T47D (cell line): ENCODE data around the gene TUBA4B.

Source experiments
- DNase-seq, 2 experiments: peaks; one replicate each; pipeline versions ENCODE4 v3.0.0 to v3.0.0-alpha.2; 2011 to 2012; ENCODE audit warnings: low read depth in 1 of 2, low spot score in 1 of 2
- JUND ChIP-seq: IDR thresholded peaks from 2 replicates; pipeline ENCODE4 v1.6.1; 2012; ENCODE audit warnings: low read depth
- in situ Hi-C: cut with HindIII; loops from 2 replicates; pipeline ENCODE4 v1.10.0; 2016; ENCODE audit warnings: low sequenced_read_pairs, low pct_unique_long_range_greater_than_20kb

The TUBA4B gene

GRCh38 chr2:219210886-219211362 is 42.1 kb upstream of the TUBA4B start:
- no peak for DNase-seq
- TF ChIP-seq JUND: no peak
- in situ Hi-C loops: no loop called here

GRCh38 chr2:219213026-219213415 is 40.0 kb upstream of the TUBA4B start:
- no peak for DNase-seq
- TF ChIP-seq JUND: no peak
- in situ Hi-C loops: no loop called here

- DNase-seq: no peak
- TF ChIP-seq JUND: no peak
- in situ Hi-C loops: no loop called here
Observed at GRCh38 chr2:219213486-219214071, 39.5 kb upstream of the TUBA4B start.

- no peak for DNase-seq
- no peak for TF ChIP-seq JUND
- in situ Hi-C loops: no loop called here
Observed at GRCh38 chr2:219214141-219214540, 38.9 kb upstream of the TUBA4B start.

GRCh38 chr2:219214786-219215185 is 38.3 kb upstream of the TUBA4B start:
- in situ Hi-C loops: no loop called here
- DNase-seq: no peak
- TF ChIP-seq JUND: no peak

- TF ChIP-seq JUND: no peak
- in situ Hi-C loops: no loop called here
- DNase-seq: no peak
Observed at GRCh38 chr2:219215871-219216534, 37.0 kb upstream of the TUBA4B start.

- in situ Hi-C loops: no loop called here
- no peak for TF ChIP-seq JUND
Observed at GRCh38 chr2:219216535-219216915, 36.5 kb upstream of the TUBA4B start.

GRCh38 chr2:219218217-219218731 is 34.8 kb upstream of the TUBA4B start:
- in situ Hi-C loops: no loop called here
- peak in 1 of 2 experiments; percentile 76 for DNase-seq
- TF ChIP-seq JUND: no peak

More at GRCh38 chr2:219216535-219216915, 36.5 kb upstream of the TUBA4B start:
- no peak for DNase-seq

- in situ Hi-C loops: no loop called here
- DNase-seq: peak; percentile 87 to 94
- no peak for TF ChIP-seq JUND
Observed at GRCh38 chr2:219218732-219219701, 34.0 kb upstream of the TUBA4B start, which contains the start of gene ABCB6. Gene ABCB6 (minus strand): TSS chr2:219218958. CDS start chr2:219218673, 285 bp downstream.

GRCh38 chr2:219219784-219220532 is 33.1 kb upstream of the TUBA4B start:
- no peak for TF ChIP-seq JUND
- DNase-seq: no peak
- in situ Hi-C loops: no loop called here

- no peak for TF ChIP-seq JUND
- DNase-seq: no peak
- in situ Hi-C loops: no loop called here
Observed at GRCh38 chr2:219220652-219221402, 32.2 kb upstream of the TUBA4B start.
